ENCODE data around the gene PYCARD.
"Not testable (repeated sequence)": the region's sequence is repeated elsewhere in the genome, so short reads cannot be mapped to it uniquely, and the experiment has no call there.

The PYCARD gene

GRCh38 chr16:31214708-31215286 is 12.2 kb upstream of the PYCARD start:
- no peak for DNase-seq

GRCh38 chr16:31213877-31214707 is 11.5 kb upstream of the PYCARD start, which contains the start of gene TRIM72:
TRIM72 (plus strand) TSS chr16:31214119; CDS start chr16:31214739, 620 bp downstream.
- no peak for DNase-seq

DNA sequence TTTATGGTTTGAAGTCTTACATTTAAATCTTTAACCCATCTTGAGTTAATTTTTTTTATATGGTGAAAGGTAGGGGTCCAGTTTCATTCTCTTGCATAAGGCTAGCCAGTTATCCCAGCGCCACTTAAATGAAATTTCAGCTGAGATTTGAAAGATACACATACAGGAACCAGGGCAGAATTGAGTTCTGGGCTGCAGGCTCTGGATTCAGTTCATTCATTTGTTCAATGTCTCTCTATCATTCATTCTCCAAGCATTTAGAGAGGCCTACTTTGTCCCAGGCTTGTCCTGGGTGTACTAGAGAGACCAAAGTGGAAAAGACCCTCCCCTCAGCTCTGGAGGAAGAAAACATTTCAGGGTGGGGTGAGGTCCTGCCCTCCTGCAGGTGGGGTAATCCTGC is 10.8 kb upstream of the PYCARD start:
- DNase-seq = no peak

DNA sequence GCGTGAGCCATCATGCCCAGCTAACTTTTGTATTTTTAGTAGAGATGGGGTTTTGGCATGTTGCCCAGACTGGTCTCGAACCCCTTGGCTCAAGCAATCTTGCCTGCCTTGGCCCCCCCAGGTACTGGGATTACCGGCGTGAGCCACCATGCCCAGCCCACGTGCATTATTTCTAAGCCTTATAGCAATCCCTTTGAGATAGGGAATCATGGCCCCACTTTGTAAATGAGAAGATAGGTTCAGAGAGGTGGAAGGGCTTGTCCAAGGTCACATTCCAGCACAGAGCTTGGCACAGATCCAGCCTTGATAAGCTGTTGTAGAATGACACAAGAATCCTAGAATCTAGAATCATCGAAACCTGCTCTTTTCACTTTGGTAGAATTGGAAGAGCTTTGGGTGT is 4.2 kb upstream of the PYCARD start:
- DNase-seq = no peak

DNA sequence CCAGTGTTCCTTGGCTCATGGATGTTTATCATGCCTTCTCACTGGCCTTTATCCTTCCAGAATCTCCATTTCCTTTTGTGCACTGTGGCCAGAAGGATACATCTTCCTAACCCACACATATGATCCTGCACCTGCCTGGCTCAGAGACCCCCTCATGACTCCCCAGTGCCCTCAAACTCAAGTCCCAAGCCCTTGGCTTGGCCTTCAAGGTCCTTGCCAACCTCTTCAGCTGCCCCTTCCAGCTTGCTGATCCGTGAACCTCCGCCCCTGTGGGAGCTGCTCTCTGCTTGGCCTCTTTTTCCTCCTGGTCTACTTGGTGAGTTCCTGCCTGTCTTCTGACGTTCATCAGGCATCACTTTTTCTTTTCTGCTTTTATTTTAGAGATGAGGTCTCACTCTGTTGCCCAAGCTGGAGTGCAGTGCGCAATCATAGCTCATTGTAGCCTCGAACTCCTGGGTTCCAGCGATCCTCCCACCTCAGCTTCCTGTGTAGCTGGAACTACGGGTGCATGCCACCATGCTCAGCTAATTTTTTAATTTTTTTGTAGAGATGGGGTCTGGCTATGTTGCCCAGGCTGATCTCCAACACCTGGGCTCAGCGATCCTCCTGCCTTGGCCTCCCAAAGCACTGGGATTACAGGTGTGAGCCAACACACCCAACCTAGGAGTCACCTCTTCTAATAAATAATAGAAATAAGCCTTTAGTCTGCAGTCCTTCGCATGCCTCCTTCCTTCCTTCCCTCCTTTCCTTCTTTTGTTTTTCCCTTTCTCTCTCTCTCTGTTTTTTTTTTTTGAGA is 2.5 kb upstream of the PYCARD start:
- no peak for DNase-seq

DNA sequence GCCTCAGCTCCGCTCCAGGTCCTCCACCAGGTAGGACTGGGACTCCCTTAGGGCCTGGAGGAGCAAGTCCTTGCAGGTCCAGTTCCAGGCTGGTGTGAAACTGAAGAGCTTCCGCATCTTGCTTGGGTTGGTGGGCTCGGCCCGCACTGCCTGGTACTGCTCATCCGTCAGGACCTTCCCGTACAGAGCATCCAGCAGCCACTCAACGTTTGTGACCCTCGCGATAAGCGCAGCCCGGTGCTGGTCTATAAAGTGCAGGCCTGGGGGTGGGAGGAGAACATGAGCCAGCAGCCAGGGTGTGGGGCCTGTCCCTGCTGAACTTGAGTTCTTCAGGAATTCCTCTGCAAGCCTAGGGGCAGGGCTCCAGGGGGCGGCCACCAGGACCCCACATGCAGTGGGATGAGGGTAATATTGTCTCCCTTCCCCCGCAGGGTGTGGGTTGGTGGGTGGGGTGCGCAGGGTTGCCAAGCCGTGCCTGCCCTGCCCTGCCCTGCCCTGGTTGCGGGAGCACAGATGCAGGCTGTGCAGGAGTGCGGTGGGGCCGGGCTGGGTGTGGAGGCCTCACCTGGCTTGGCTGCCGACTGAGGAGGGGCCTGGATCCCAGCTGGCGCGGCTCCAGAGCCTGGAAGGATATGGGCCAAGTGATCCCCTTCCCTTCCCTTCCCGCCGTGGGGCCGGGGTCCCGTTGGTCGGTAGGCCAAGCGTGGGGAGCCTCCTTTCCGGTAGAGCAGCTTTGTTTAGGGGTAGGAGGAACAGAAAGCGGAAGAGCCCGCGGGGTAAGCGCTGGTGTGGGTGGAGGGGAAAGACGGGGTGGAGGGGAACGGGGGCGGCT is 762 bp downstream of the PYCARD start:
- DNase-seq = peak; percentile 36

DNA sequence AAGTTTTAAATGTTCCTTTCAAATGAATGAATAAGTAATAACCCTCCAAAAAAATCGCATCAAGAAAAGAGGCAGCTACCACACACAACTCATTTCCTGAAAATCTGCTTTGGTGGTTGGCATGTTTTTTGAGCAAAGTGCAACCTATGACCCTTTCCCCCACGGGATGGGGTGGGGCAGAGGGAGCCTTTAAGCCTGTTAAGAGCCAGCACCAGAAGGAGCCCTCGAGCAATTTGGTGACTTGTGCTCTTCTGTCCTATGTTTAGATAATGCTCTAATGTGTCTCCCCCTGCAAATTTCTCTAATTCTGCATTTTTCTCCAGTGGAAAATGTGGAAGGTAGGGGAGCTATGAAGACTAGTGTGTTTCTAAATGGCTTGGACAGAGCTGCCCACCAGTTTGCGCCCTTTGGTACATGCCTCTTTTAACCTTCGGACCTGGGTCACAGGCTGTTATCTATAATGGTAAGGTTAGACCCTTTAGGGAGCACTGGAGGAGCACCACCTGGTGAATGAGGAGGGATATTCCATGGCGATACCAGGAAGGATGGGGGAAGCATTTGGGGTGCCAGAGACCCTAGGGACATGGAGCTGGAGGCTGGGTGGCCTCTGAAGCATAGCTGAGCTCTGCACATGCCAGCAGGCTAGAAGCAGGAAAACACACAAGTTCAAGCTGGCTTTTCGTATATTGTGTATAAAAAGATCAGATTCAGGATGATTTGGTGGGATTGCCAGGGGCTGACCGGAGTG is 1.6 kb downstream of the PYCARD start:
- peak; percentile 25 for DNase-seq

DNA sequence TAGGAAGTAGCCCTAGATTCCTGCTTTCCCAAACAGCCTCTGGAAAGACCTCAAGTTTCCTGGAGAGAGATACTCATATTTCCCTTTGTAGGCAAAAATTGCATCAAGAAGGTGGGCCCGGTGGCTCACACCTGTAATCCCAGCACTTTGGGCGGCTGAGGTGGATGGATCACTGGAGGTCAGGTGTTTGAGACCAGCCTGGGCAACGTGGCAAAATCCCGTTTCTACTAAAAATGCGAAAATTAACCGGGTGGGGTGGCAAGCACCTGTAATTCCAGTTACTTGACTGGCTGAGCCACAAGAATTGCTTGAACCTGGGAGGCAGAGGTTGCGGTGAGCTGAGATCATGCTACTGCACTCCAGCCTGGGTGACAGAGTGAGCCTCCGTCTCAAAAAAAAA is 2.4 kb downstream of the PYCARD start:
- not testable (repeated sequence) for DNase-seq

DNA sequence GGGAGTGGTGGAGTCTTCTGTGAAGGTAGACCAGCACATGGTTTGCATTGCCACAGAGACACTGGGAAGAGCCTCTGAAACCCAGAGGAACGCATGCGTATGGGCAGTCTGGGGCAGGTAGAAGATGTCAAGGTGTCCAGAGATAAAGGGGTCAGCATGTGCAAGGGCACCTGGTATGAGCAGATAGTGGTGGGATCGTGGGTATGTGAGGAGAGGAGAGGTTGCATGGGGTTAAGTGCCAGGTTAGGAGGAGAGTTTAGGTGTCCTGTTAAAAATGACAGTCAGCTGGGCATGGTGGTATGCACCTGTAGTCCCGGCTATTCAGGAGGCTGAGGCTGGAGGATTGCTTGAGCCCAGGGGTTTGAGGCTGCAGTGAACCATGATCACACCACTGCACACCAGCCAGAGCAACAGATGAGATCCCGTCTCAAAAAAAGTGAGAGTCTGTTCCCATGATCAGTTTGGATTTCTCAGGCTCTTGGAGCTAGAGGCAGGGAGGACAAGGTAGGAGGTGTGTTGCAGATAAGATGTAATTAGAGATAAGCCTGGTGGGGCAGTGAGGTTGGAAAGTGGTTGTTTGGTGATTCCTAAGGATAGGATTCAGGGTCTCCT is 3.0 kb downstream of the PYCARD start:
- no peak for DNase-seq

- no peak for DNase-seq
Measured at GRCh38 chr16:31198207-31198882, 4.2 kb downstream of the PYCARD start.

GRCh38 chr16:31196324-31197088 is 6.1 kb downstream of the PYCARD start:
- no peak for DNase-seq

DNA sequence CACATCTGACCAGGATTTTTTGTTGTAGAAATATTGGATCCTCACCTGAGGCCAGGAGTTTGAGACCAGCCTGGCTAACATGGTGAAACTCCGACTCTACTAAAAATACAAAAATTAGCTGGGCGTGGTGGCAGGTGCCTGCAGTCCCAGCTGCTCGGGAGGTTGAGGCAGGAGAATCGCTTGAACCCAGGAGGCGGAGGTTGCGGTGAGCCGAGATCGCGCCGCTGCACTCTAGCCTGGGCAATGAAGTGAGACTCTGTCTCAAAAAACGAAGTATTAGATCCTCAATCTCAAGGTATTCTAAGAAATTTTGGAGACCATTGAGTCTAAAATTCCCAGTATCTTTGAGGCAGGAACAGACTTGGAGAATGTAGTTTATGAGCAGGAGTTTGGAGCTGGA is 6.7 kb downstream of the PYCARD start:
- DNase-seq = not testable (repeated sequence)

GRCh38 chr16:31194898-31195297 is 7.7 kb downstream of the PYCARD start:
- no peak for DNase-seq

DNA sequence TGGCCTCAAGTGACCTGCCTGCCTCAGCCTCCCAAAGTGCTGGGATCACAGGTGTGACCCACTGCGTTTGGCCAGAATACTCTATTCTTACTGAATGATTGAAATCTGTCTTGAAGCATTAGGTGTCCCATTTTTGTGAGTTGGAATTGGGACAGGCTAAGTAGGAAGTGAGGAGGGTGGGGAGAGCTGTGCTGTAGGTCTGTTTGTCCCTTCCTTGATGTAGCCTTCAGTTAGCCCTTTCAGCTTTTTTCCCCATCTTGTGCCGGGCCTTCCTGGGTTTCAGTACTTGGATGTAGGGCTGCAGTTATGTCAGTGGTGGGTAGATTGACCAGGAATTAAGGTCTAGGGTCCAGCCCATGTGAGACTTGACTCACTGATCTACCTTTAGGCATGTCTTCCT is 8.7 kb downstream of the PYCARD start:
- DNase-seq = no peak

GRCh38 chr16:31192856-31193642 is 9.5 kb downstream of the PYCARD start:
- DNase-seq = no peak

DNA sequence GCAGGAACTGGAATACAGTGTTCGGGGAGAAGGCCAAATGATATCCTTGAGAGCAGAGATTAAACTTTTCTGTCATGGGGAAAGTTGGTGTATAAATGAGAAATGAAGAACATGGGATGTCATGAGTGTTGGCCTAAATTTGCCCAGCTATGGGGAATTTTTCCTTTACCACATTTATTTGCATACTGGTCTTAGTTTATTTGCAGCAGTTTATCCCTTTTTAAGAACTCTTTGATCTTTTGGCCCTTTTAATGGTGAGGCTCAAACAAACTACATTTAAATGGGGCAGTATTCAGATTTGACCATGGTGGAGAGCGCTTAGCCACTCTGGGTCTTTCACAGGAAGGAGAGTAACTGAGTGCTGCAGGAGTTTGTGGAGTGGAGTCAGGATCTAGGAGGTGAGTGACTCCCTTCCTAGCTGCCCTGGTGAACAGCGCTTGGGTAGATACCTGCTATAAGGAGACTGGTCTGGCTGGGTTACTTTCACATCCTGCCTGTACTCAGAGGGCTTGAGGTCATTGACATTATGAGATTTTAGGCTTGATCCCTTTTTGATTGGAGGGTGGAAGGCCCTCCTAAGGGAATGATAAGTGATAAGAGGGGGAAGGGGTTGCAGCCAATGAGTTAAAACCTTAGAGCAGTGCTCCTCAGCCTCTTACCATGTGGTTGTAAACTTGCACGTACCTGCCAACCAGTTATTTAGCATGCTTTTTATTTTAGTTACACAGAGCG is 10.7 kb downstream of the PYCARD start:
- DNase-seq = no peak

DNA sequence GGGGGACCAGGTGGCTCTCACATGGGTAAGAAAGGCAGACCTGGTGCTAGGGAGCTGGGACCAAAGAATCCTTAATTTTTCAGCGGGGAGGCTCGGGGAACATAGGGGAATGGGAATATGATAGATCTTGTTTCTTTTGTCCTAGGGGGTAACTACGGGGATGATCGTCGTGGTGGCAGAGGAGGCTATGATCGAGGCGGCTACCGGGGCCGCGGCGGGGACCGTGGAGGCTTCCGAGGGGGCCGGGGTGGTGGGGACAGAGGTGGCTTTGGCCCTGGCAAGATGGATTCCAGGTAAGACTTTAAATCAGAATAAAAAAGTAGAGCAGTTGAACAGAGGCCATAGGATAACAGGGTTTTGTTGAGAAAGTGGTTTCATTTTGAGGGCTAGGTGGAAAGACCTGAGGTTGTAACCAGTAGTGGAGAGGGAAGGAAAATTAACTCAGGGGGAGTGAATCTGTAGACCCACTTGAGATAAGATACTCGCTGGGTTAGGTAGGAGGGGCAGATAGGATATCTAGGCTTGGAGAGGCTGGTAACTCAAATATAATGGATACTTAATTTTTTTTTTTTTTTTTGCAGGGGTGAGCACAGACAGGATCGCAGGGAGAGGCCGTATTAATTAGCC is 11.6 kb downstream of the PYCARD start:
- no peak for DNase-seq

DNA sequence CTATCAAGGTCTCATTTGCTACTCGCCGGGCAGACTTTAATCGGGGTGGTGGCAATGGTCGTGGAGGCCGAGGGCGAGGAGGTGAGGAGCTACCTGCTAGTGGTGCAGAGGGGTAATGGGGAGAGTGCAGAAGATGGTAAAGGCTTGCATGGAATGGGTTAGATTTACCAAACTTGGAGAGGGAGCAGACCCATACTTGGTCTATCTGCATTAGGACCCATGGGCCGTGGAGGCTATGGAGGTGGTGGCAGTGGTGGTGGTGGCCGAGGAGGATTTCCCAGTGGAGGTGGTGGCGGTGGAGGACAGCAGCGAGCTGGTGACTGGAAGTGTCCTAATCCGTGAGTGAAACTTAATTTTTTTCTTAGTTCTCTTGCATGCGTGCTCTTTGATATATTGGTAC is 12.5 kb downstream of the PYCARD start:
- DNase-seq = no peak
